Mammary epithelial cell (primary cell): ENCODE data around the gene FSTL4.

ENCODE experiments used
- CTCF ChIP-seq, 2 donors: IDR thresholded peaks in 1 of 2; conservative IDR thresholded peaks in 1 of 2; 2 replicates each; pipeline ENCODE4 v1.5.1; 2011 to 2012; ENCODE audit warnings: inconsistent platforms in 2 of 2, low read length in 2 of 2, mild to moderate bottlenecking in 2 of 2, control low read depth in 1 of 2, low read depth in 1 of 2; ENCODE audit not compliant: insufficient read depth in 1 of 2; ENCODE audit errors: extremely low read depth in 1 of 2
- EZH2 ChIP-seq: IDR thresholded peaks from 2 replicates; pipeline ENCODE4 v1.6.1; 2012; ENCODE audit warnings: low read length, inconsistent platforms, borderline replicate concordance

- TF ChIP-seq CTCF (conservative IDR thresholded peaks at IDR 0.05 in 1 of 2, IDR thresholded peaks at IDR 0.05 in 1 of 2; ENCODE audit: extremely low read depth in 1 of 2, insufficient read depth in 1 of 2, low read depth in 1 of 2, low read length in 2 of 2) (no peak), EZH2 (no peak)
Observed at GRCh38 chr5:133164759-133165158, 447.6 kb downstream of the FSTL4 start.
